H9 (cell line): ENCODE measurements around the gene SPHK2. TPM values are rescaled to one million over a fixed set of nuclear protein-coding genes. Genes with fewer than 3 reads are reported as not detected.

Experiments
- DNase-seq: peaks from one replicate; pipeline ENCODE4 v3.0.0-alpha.2; 2017
- H2AFZ ChIP-seq: one replicate; pipeline ENCODE4 v1.6.1; 2013; ENCODE audit warnings: mild to moderate bottlenecking, low read length, control low read depth, moderate library complexity
- H2AK5ac ChIP-seq: 2 replicates; pipeline ENCODE4 v1.6.1; 2013; ENCODE audit warnings: low read length, control low read depth, mixed read lengths; ENCODE audit not compliant: insufficient read length
- H2BK120ac ChIP-seq: one replicate; pipeline ENCODE4 v1.6.1; 2013; ENCODE audit warnings: low read depth, mild to moderate bottlenecking, low read length, control low read depth, inconsistent platforms; ENCODE audit not compliant: poor library complexity, severe bottlenecking
- H2BK12ac ChIP-seq: 2 replicates; pipeline ENCODE4 v1.6.1; 2013; ENCODE audit warnings: low read length, control low read depth, mixed read lengths, low read depth; ENCODE audit not compliant: insufficient read length
- H2BK15ac ChIP-seq: 2 replicates; pipeline ENCODE4 v1.6.1; 2013; ENCODE audit warnings: low read depth, low read length, control low read depth
- H2BK20ac ChIP-seq: one replicate; pipeline ENCODE4 v1.6.1; 2013; ENCODE audit warnings: low read depth, mild to moderate bottlenecking, low read length, control low read depth, inconsistent platforms; ENCODE audit not compliant: poor library complexity, severe bottlenecking
- H2BK5ac ChIP-seq: 2 replicates; pipeline ENCODE4 v1.6.1; 2013; ENCODE audit warnings: low read length, control low read depth, mixed read lengths; ENCODE audit not compliant: insufficient read length
- H3K14ac ChIP-seq: 2 replicates; pipeline ENCODE4 v1.6.1; 2013; ENCODE audit warnings: low read length, control low read depth; ENCODE audit not compliant: insufficient read depth
- H3K18ac ChIP-seq: 2 replicates; pipeline ENCODE4 v1.6.1; 2013; ENCODE audit warnings: low read depth, mild to moderate bottlenecking, mixed read lengths, low read length, control low read depth; ENCODE audit not compliant: insufficient read length
- H3K23ac ChIP-seq: 2 replicates; pipeline ENCODE4 v1.6.1; 2013; ENCODE audit warnings: low read length, control low read depth, mixed read lengths, low read depth; ENCODE audit not compliant: insufficient read length
- H3K23me2 ChIP-seq: 2 replicates; pipeline ENCODE4 v1.6.1; 2013; ENCODE audit warnings: low read depth, mild to moderate bottlenecking, mixed read lengths, low read length, control low read depth; ENCODE audit not compliant: insufficient read length, poor library complexity, severe bottlenecking
- H3K27ac ChIP-seq: 2 replicates; pipeline ENCODE4 v1.5.1; 2013; ENCODE audit warnings: low read length, control low read depth, mixed read lengths, low read depth; ENCODE audit not compliant: insufficient read length
- H3K27me3 ChIP-seq: 2 replicates; pipeline ENCODE4 v1.6.1; 2013; ENCODE audit warnings: low read length, control low read depth, inconsistent platforms; ENCODE audit not compliant: insufficient read depth
- H3K4ac ChIP-seq: 2 replicates; pipeline ENCODE4 v1.6.1; 2013; ENCODE audit warnings: low read depth, mild to moderate bottlenecking, control low read depth, inconsistent platforms, low read length, moderate library complexity
- H3K4me1 ChIP-seq: 2 replicates; pipeline ENCODE4 v1.6.1; 2013; ENCODE audit warnings: low read length, control low read depth, inconsistent platforms; ENCODE audit not compliant: insufficient read depth
- H3K4me2 ChIP-seq: 2 replicates; pipeline ENCODE4 v1.6.1; 2013; ENCODE audit warnings: low read length, control low read depth, mixed read lengths; ENCODE audit not compliant: insufficient read length, insufficient read depth
- H3K56ac ChIP-seq: 2 replicates; pipeline ENCODE4 v1.6.1; 2013; ENCODE audit warnings: low read depth, mild to moderate bottlenecking, mixed read lengths, low read length, control low read depth; ENCODE audit not compliant: insufficient read length
- H3K79me1 ChIP-seq: 2 replicates; pipeline ENCODE4 v1.6.1; 2013; ENCODE audit warnings: low read depth, mild to moderate bottlenecking, moderate library complexity, low read length, control low read depth, inconsistent platforms; ENCODE audit not compliant: insufficient read depth, poor library complexity, severe bottlenecking
- H3K79me2 ChIP-seq: 2 replicates; pipeline ENCODE4 v1.6.1; 2013; ENCODE audit warnings: low read length, control low read depth, inconsistent platforms; ENCODE audit not compliant: insufficient read depth
- H3K9ac ChIP-seq: 2 replicates; pipeline ENCODE4 v1.6.1; 2013; ENCODE audit warnings: low read length, control low read depth, mixed read lengths; ENCODE audit not compliant: insufficient read length; ENCODE audit errors: extremely low read depth
- H3K9me3 ChIP-seq: one replicate; pipeline ENCODE4 v1.6.1; 2013; ENCODE audit warnings: low read depth, low read length, inconsistent platforms; ENCODE audit not compliant: control insufficient read depth
- H3T11ph ChIP-seq: one replicate; pipeline ENCODE4 v1.6.1; 2013; ENCODE audit warnings: mild to moderate bottlenecking, low read length, control low read depth, inconsistent platforms
- H4K20me1 ChIP-seq: one replicate; pipeline ENCODE4 v1.6.1; 2013; ENCODE audit not compliant: control insufficient read depth, insufficient read length, insufficient read depth
- H4K5ac ChIP-seq: 2 replicates; pipeline ENCODE4 v1.6.1; 2013; ENCODE audit warnings: low read depth, mild to moderate bottlenecking, mixed read lengths, low read length, control low read depth; ENCODE audit not compliant: insufficient read length
- H4K8ac ChIP-seq: replicated peaks from 2 replicates; pipeline ENCODE4 v1.6.1; 2013; ENCODE audit warnings: low read length, control low read depth, mixed read lengths, low read depth; ENCODE audit not compliant: insufficient read length
- H4K91ac ChIP-seq: 2 replicates; pipeline ENCODE4 v1.6.1; 2013; ENCODE audit warnings: low read depth, mild to moderate bottlenecking, moderate library complexity, mixed read lengths, low read length, control low read depth; ENCODE audit not compliant: insufficient read length
- H3K27ac Mint-ChIP-seq, 3 experiments: 2 replicates in 2 of 3; 3 replicates in 1 of 3; pipeline ENCODE4 v1.8.0; 2020 to 2021; ENCODE audit warnings: mixed read lengths in 3 of 3, mild to moderate bottlenecking in 1 of 3, moderate library complexity in 1 of 3
- H3K27me3 Mint-ChIP-seq: 2 replicates; pipeline ENCODE4 v1.8.0; 2021; ENCODE audit warnings: low read depth, mild to moderate bottlenecking, moderate library complexity, mixed read lengths
- H3K36me3 Mint-ChIP-seq, 3 experiments: 2 replicates in 2 of 3; 3 replicates in 1 of 3; pipeline ENCODE4 v1.8.0; 2020 to 2021; ENCODE audit warnings: low read depth in 3 of 3, mixed read lengths in 3 of 3; ENCODE audit not compliant: insufficient read depth in 1 of 3
- H3K4me1 Mint-ChIP-seq, 2 experiments: 2 replicates each; pipeline ENCODE4 v1.8.0; 2020; ENCODE audit warnings: mixed read lengths in 2 of 2
- H3K4me3 Mint-ChIP-seq, 2 experiments: 2 replicates in 1 of 2; 3 replicates in 1 of 2; pipeline ENCODE4 v1.8.0; 2020 to 2021; ENCODE audit warnings: mild to moderate bottlenecking in 2 of 2, mixed read lengths in 2 of 2, moderate library complexity in 1 of 2
- H3K9me3 Mint-ChIP-seq, 2 experiments: 2 replicates in 1 of 2; 3 replicates in 1 of 2; pipeline ENCODE4 v1.8.0; 2020; ENCODE audit warnings: mild to moderate bottlenecking in 2 of 2, mixed read lengths in 2 of 2, moderate library complexity in 1 of 2
- CTCF ChIP-seq: fragments of 200-600 bp; sonication (generic); conservative IDR thresholded peaks from 3 replicates; pipeline ENCODE4 v1.8.0; 2021; ENCODE audit warnings: antibody characterized with exemption, mild to moderate bottlenecking
- WGBS: extraction: QIAGEN DNeasy Blood & Tissue Kit; methylation state at CpG from one replicate; pipeline ENCODE4 v1.1.7; 2013; ENCODE audit warnings: missing lambda C conversion rate, low lambda C conversion rate, mixed read lengths; ENCODE audit not compliant: insufficient read length; ENCODE audit errors: extremely low coverage; 5-methylcytosine and 5-hydroxymethylcytosine counted together
- total RNA-seq: library from RNA; stranded (reverse); gene quantifications from 2 replicates; pipeline ENCODE4 v1.2.1, GENCODE V29; 2021

The SPHK2 gene
- total RNA-seq, 1 experiment from 2014 or later = 57.2 TPM

DNA sequence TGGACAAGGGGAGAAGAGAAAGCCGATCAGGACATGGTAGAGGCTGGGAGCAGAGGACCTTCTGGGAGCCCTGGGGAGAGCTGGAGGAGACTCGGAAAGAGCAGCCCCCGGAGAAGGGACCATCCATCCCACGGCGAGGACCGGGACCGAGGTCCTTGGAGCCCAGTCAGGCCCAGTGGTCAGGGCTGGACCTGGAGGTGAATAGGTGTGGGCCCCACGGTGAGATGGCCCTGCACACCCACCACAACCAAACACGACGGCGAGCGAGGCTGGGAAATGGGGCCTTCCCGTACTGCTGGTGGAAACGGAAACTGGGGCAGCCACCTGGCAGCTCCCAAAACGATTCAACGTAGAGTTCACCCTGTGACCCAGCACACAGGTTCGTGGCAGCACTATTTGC, 57.2 kb downstream of the SPHK2 start:
- Histone ChIP-seq H3K56ac (no peak overlapping the region), H2BK5ac (no peak overlapping the region), H4K91ac (no peak overlapping the region), H4K20me1 (no peaks in the 10 kb centered on the region), H4K8ac (no peak overlapping the region), H3K27ac (no peak overlapping the region), H3K14ac (no peak overlapping the region), H2BK12ac (no peak overlapping the region), H2AK5ac (no peak overlapping the region), H3K18ac (no peak overlapping the region), H3K23ac (no peak overlapping the region), H3K79me2 (no peaks in the 10 kb centered on the region), H3K4me2 (no peak overlapping the region), H2BK120ac (no peak overlapping the region), H3K23me2 (no peaks in the 10 kb centered on the region), H3K9ac (no peak overlapping the region), H4K5ac (no peak overlapping the region), H2BK20ac (no peak overlapping the region), H3K79me1 (no peaks in the 10 kb centered on the region), H3K4me1 (no peaks in the 10 kb centered on the region; the same call in 1 of the 2 replicates), H3T11ph (no peak overlapping the region), H3K9me3 (no peaks in the 10 kb centered on the region), H2BK15ac (no peak overlapping the region), H3K4ac (no peak overlapping the region), H3K27me3 (no peaks in the 10 kb centered on the region), H2AFZ (no peak overlapping the region)
- no peak for DNase-seq
- no peak for TF ChIP-seq CTCF
- Mint-ChIP-seq H3K9me3 (no peaks in the 10 kb centered on the region), H3K27me3 (peaks cover 6% of the 10 kb centered on the region), H3K4me1 (peaks cover 26 to 30% of the 10 kb centered on the region in 2 experiments), H3K36me3 (no peaks in the 10 kb centered on the region), H3K27ac (no peak overlapping the region; a peak in 1 of 7 replicates), H3K4me3 (no peak overlapping the region)
- WGBS = no CpG with 5 or more reads among the region's 17 CpGs
